ENCODE data around the gene POU2F3. TPM values are rescaled to one million over a fixed set of nuclear protein-coding genes. Genes with fewer than 3 reads are reported as not detected.

Gene POU2F3
- total and polyA plus RNA-seq, 2 of the 4 experiments (the other 2 are of a cell fraction): under 0.01 to 0.09 TPM

DNA sequence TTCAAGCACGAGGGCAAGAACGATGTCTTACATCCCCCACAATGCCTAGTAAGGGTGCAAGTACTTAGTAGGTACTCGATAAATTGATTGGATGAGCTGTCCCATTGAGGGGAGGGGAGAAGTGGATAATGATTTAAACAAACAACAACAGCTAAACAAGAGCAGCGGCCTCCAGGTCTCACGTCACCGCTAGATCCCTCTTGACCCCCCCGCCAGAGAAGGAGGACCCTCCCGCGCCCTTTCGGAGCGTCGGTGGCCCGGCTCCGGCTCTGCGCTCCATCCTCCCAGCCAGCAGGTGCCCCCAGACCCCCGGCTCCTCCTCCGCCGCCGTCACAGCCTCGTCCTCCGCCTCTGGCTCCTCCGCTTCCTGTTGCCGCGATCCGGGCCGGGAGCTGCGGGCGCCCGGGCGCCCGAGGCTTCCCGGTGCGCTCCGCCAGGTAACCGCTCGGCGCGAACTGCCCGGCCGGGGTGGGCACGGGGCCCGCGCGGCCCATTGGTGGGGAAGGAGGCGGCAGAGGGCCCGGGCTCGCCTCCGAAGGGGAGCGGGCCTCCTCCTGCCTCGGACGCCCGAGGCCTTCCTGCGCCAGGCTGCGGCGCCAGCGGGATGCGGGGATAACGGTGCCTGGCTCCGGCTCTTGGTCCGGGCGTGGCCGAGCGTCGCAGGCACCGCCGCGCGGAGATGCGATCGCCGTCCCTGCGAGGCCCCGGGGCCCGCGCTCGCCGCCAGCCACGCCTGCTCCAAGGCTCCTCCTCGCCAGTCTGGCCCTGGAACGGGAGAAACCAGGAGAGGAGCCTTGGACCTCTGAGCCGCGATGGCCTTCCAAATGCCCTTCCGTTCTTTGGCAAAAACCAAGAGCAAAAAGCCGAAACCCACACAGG, 85.2 kb downstream of the POU2F3 start, which contains the start of gene TLCD5 (continued):
- no peak for TF ChIP-seq RFX5 (IDR thresholded peaks at IDR 0.05; ENCODE audit: low read depth, low read length)

DNA sequence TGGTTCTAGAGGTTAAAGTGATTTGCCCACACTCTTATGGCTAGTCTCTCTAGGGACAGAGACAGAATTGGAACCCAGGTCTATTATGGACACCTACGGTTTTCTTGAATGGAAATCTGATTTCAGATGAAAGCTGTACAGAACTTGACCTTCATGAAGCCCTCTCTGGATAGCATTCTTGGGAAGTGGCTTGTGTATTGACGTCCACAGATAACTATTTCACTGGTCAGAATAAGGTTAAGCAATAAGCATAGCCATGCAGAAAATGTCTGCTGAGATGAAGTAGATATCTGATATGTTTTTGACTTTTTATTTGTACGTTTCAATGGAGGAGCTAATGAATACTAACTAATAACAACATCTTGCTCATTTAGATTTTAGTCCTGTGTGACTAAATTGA, 86.3 kb downstream of the POU2F3 start:
- H2AK9ac ChIP-seq (replicated peaks; ENCODE audit: low read depth, low read length, poor library complexity): no peak overlapping the region
- H2BK20ac ChIP-seq (ENCODE audit: low read depth, low read length): no peak overlapping the region
- no peaks in the 10 kb centered on the region for H3K27me3 ChIP-seq (ENCODE audit: control insufficient read depth, insufficient read depth, low read length)
- H3K18ac ChIP-seq (ENCODE audit: low read depth, low read length): peak overlapping the region; percentile 99; the same call in 1 of the 2 replicates
- no peak overlapping the region for H2AFZ ChIP-seq (replicated peaks; ENCODE audit: low read length, poor library complexity)
- peak overlapping the region; percentile 34 to 84; a peak in 2 of 4 replicates for H4K8ac ChIP-seq (ENCODE audit: low read depth in 2 of 2, low read length in 2 of 2)
- BruUV-seq (replicated peaks): TSS peak; percentile 54
- ChIA-PET CTCF (interaction anchor here (1.3 kb wide), 1 partner anchor 23 kb away, joined by 5 read pairs; no protein-coding TSS in a partner anchor), POLR2A (ENCODE audit: unreplicated experiment) (no interaction called here)
- peak overlapping the region; percentile 97; the same call in 1 of the 2 replicates for H3K4me3 ChIP-seq (ENCODE audit: insufficient read depth, low read depth, low read length)
- no peaks in the 10 kb centered on the region for H3K9me3 ChIP-seq (ENCODE audit: control insufficient read depth, insufficient read depth, low read length)
- no peak overlapping the region for H2AK5ac ChIP-seq (ENCODE audit: low read depth, low read length)
- intact Hi-C loops (cut with micrococcal nuclease) (no loop called here), dilution Hi-C loops (cut with HindIII; ENCODE audit: low sequenced_read_pairs, unreplicated experiment) (no loop called here), in situ Hi-C loops (cut with MboI; ENCODE audit: low sequenced_read_pairs) (loop anchor here (25.0 kb wide), 1 partner anchor 111 kb away; no protein-coding TSS in a partner anchor)
- H2BK15ac ChIP-seq (ENCODE audit: low read depth, low read length): no peak overlapping the region
- peak; percentile 19 for ATAC-seq (ENCODE audit: low read depth)
- 0 out of 2 replicates have a peak overlapping the region, but pooled peaks have one; percentile 31 for H4K5ac ChIP-seq (ENCODE audit: low read depth, low read length)
- H2BK120ac ChIP-seq (ENCODE audit: low read depth, low read length): peak overlapping the region; percentile 81; the same call in 1 of the 2 replicates
- H3K4ac ChIP-seq (ENCODE audit: low read depth, low read length): no peak overlapping the region; the same call in 1 of the 2 replicates
- peak overlapping the region; percentile 48; the same call in 1 of the 2 replicates for H3K23ac ChIP-seq (ENCODE audit: low read depth, low read length)
- DNase-seq: peak; percentile 86
- peak overlapping the region; percentile 74; the same call in 1 of the 2 replicates for H3K56ac ChIP-seq (ENCODE audit: extremely low read depth, insufficient read depth, low read length)
- H4K91ac ChIP-seq (ENCODE audit: insufficient read depth, low read depth, low read length): 0 out of 2 replicates have a peak overlapping the region, but pooled peaks have one; percentile 14
- peak overlapping the region; percentile 93 for H2BK5ac ChIP-seq (ENCODE audit: low read depth, low read length, poor library complexity, severe bottlenecking)
- peaks cover 12% of the 10 kb centered on the region for H3K4me1 ChIP-seq (ENCODE audit: control insufficient read depth, insufficient read depth, low read length)
- peak overlapping the region; percentile 100 for H3K4me2 ChIP-seq (ENCODE audit: low read depth, low read length)
- H3K27ac ChIP-seq (ENCODE audit: insufficient read depth, low read length): peak overlapping the region; percentile 97; the same call in 1 of the 2 replicates
- TF ChIP-seq BHLHE40 (IDR thresholded peaks at IDR 0.05; ENCODE audit: low read depth, low read length) (no peak), CEBPB (IDR thresholded peaks at IDR 0.05; ENCODE audit: low read depth, low read length) (peak; percentile 97), SMC3 (IDR thresholded peaks at IDR 0.05; ENCODE audit: low read depth, low read length) (no peak), RCOR1 (IDR thresholded peaks at IDR 0.05; ENCODE audit: insufficient replicate concordance, low read length) (no peak), POLR2A (IDR thresholded peaks at IDR 0.05; ENCODE audit: low read depth, low read length) (no peak)
- no CpG with 5 or more reads among the region's 3 CpGs for WGBS, 2 experiments (ENCODE audit: extremely low coverage in 2 of 2, insufficient read length in 1 of 2)
- peak overlapping the region; percentile 99; the same call in 1 of the 2 replicates for H3K9ac ChIP-seq (ENCODE audit: low read depth, low read length)
- peak overlapping the region; percentile 89 for H3K14ac ChIP-seq (replicated peaks; ENCODE audit: low read depth, low read length)
- peaks cover 18% of the 10 kb centered on the region for H3K9me1 ChIP-seq (ENCODE audit: insufficient read depth, low read length)
- peaks cover 30 to 48% of the 10 kb centered on the region in 2 experiments for H3K79me1 ChIP-seq (ENCODE audit: low read depth in 1 of 2, low read length in 2 of 2)
- peaks cover 2% of the 10 kb centered on the region; the same call in 1 of the 2 replicates for H4K20me1 ChIP-seq (ENCODE audit: insufficient read depth, low read length)
- H3K36me3 ChIP-seq (ENCODE audit: control insufficient read depth, insufficient read depth, low read length): peaks cover 9% of the 10 kb centered on the region
